ENCODE measurements around the gene MRPL40. TPM values are rescaled to one million over a fixed set of nuclear protein-coding genes. Genes with fewer than 3 reads are reported as not detected.

MRPL40 gene
- 20.6 TPM for polyA plus RNA-seq (2013, experiment 1 of 2)
- 21.9 TPM for polyA plus RNA-seq (2013, experiment 2 of 2)

DNA sequence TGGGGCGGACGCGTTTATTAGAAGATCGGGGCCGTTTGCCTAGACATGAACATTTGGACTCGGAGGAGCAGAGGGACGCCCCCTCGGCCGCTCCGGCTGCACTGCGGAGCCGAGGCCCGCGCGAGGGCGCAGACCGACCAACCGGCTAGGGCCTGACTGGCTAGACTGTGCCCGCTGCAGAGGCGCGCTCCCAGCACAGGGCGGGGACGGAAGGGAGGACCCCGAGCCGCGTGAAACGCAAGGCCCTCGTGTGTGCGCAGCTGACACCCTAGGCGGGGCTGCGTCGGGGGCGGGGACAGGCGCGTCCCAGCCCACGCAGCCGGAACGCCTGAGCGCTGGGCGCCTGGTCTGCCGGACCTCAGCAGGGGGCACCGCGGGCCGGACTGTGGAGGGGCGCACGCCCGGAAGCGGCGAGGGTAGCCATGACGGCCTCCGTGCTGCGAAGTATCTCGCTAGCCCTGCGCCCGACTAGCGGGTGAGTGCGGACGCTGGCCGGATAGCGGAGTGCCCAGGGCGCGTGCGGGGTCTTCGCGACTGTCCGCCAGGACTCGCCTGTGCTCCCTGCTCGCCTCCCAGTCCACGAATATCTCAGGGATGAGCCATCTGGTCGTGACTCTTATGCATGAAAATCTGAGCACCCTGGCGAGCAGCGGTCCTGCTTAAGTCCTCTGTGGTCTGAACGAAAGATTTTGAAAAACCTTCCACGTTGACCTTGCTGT, at the start of gene MRPL40:
TSS of gene MRPL40 (plus strand) at position 413 of the 719 bp plus-strand sequence. CDS start at position 423, 10 bp downstream.
- H2BK120ac ChIP-seq (ENCODE audit: low read depth, low read length) = no peak within 1 kb of the TSS
- H3K23ac ChIP-seq (ENCODE audit: low read length) = peak within 1 kb of the TSS; percentile 80
- no peak within 1 kb of the TSS for H2BK15ac ChIP-seq (replicated peaks; ENCODE audit: low read depth)
- H3K9ac ChIP-seq (ENCODE audit: low read length) = peak within 1 kb of the TSS; percentile 98
- H2BK5ac ChIP-seq (ENCODE audit: low read length) = peak within 1 kb of the TSS; percentile 85
- peak within 1 kb of the TSS; percentile 98 for H3K56ac ChIP-seq (ENCODE audit: low read length)
- peaks cover 2% of the 10 kb centered on the region for H3K36me3 ChIP-seq (ENCODE audit: control insufficient read depth, insufficient read depth, low read length)
- peaks cover 17% of the 10 kb centered on the region for H3K79me1 ChIP-seq (ENCODE audit: low read length)
- peak; percentile 90 for DNase-seq
- H3K4me2 ChIP-seq (ENCODE audit: low read length) = peak within 1 kb of the TSS; percentile 97
- H3K4me1 ChIP-seq (ENCODE audit: control insufficient read depth, low read depth, low read length) = peaks cover 4% of the 10 kb centered on the region
- no peak within 1 kb of the TSS for H4K5ac ChIP-seq (ENCODE audit: low read length)
- no CpG with 5 or more reads among the region's 74 CpGs for WGBS (ENCODE audit: extremely low coverage, insufficient coverage, low lambda C conversion rate)
- no peaks in the 10 kb centered on the region for H3K27me3 ChIP-seq (ENCODE audit: insufficient read depth, low read length, poor library complexity)
- peak within 1 kb of the TSS; percentile 72 for H3K18ac ChIP-seq (ENCODE audit: low read length)
- H3K27ac ChIP-seq (ENCODE audit: low read depth, low read length) = peak within 1 kb of the TSS; percentile 82
- H3K4ac ChIP-seq (ENCODE audit: low read depth, low read length) = peak within 1 kb of the TSS; percentile 82
- H3K4me3 ChIP-seq (ENCODE audit: low read length) = peak within 1 kb of the TSS; percentile 81
- H3K79me2 ChIP-seq (ENCODE audit: control insufficient read depth, insufficient read depth, low read length) = peaks cover 33% of the 10 kb centered on the region
- H4K8ac ChIP-seq (ENCODE audit: low read depth, low read length) = no peak within 1 kb of the TSS
- H2AK5ac ChIP-seq (ENCODE audit: low read length) = no peak within 1 kb of the TSS

DNA sequence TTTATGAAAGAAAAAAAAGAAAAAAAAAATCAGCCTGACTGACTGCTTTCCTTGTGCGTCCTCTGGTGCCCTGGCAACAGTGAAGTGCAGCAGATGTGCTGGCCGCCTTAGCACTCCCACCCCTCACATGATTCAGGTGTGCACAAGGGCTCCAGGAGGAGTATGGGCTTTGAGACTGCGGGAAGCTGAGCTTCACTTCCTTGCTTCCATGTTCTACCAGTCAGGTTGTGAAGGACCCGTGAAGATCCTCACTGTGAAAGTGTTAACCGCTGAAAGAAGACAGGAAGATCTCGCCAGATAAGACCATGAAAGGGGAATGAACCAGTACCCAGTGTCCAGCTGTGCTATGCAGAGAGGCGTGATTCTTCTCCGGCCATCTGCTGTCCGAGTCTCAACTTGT, 49.1 kb upstream of the MRPL40 start:
- peak; percentile 90 for DNase-seq
- Histone ChIP-seq H2AK5ac (ENCODE audit: low read length) (no peak overlapping the region), H2BK120ac (ENCODE audit: low read depth, low read length) (no peak overlapping the region), H3K36me3 (ENCODE audit: control insufficient read depth, insufficient read depth, low read length) (peaks cover 7% of the 10 kb centered on the region), H3K4ac (ENCODE audit: low read depth, low read length) (no peak overlapping the region), H3K4me2 (ENCODE audit: low read length) (no peak overlapping the region), H2BK5ac (ENCODE audit: low read length) (no peak overlapping the region), H3K27ac (ENCODE audit: low read depth, low read length) (no peak overlapping the region), H3K9ac (ENCODE audit: low read length) (no peak overlapping the region), H4K5ac (ENCODE audit: low read length) (no peak overlapping the region), H3K18ac (ENCODE audit: low read length) (no peak overlapping the region), H3K56ac (ENCODE audit: low read length) (no peak overlapping the region), H3K4me3 (ENCODE audit: low read length) (no peak overlapping the region), H3K79me2 (ENCODE audit: control insufficient read depth, insufficient read depth, low read length) (no peaks in the 10 kb centered on the region), H4K8ac (ENCODE audit: low read depth, low read length) (no peak overlapping the region), H3K27me3 (ENCODE audit: insufficient read depth, low read length, poor library complexity) (no peaks in the 10 kb centered on the region), H3K23ac (ENCODE audit: low read length) (no peak overlapping the region), H3K79me1 (ENCODE audit: low read length) (no peaks in the 10 kb centered on the region), H3K4me1 (ENCODE audit: control insufficient read depth, low read depth, low read length) (no peaks in the 10 kb centered on the region), H2BK15ac (replicated peaks; ENCODE audit: low read depth) (no peak overlapping the region)
- no CpG with 5 or more reads among the region's 9 CpGs for WGBS (ENCODE audit: extremely low coverage, insufficient coverage, low lambda C conversion rate)

DNA sequence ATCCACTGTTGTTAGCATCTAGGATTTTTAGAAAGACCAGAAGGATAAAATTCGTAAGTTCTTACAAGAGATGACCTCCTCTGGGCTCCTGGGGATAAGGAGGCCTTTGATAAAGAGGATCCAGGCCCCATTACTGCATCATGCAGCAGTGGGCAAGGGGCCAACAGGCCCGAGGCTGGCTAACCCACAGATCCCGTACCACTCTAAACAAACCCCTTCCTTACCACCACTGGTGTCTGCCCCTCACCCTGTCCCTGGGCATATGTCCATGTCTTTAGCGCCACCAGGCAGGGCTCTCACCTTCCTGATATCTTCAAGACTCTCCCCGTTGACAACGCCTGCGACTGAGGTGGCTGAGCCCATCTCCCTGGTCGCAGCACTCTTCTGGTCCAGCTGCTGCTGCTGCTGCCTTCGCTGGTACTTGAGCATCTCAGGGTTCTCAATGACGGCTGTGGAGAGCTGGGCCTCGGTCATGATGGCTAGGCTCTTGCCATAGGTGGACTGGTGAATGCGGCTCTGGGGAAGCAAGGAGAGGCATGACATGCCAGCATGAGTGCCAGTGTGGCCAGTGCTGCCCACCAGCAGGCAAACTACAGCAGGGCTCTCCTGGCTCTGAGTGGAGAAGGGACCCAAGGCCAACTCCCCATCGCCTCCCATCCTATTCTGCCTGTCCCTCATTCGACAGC, 47.0 kb upstream of the MRPL40 start:
- no CpG with 5 or more reads among the region's 14 CpGs for WGBS (ENCODE audit: extremely low coverage, insufficient coverage, low lambda C conversion rate)
- H3K36me3 ChIP-seq (ENCODE audit: control insufficient read depth, insufficient read depth, low read length) = peaks cover 19% of the 10 kb centered on the region

DNA sequence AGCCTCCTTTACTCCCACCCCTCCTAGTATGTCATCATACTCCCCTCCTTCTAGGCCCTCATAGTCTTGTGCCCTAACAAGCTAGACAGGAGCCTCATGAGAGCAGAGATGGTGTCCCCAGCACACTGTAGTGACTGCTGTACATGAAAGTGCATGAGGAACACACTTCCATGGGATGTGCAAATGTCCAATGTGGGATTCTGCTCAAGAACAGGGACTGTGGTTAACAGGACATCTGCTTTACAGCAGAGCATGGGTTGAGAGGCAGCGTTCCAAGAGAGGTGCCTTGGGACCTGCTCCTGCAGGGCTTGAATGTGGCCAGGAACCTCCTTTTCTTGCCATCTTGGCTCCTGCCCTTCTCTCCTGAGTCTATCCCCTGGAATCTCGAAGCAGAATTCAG, 46.1 kb upstream of the MRPL40 start:
- no peak overlapping the region for H3K27ac ChIP-seq (ENCODE audit: low read depth, low read length)
- H3K27me3 ChIP-seq (ENCODE audit: insufficient read depth, low read length, poor library complexity) = no peaks in the 10 kb centered on the region
- peaks cover 19% of the 10 kb centered on the region for H3K36me3 ChIP-seq (ENCODE audit: control insufficient read depth, insufficient read depth, low read length)
- no peak overlapping the region for H2BK120ac ChIP-seq (ENCODE audit: low read depth, low read length)
- no peak overlapping the region for H3K56ac ChIP-seq (ENCODE audit: low read length)
- no peak overlapping the region for H4K8ac ChIP-seq (ENCODE audit: low read depth, low read length)
- H2AK5ac ChIP-seq (ENCODE audit: low read length) = no peak overlapping the region
- no peak overlapping the region for H3K18ac ChIP-seq (ENCODE audit: low read length)
- H2BK15ac ChIP-seq (replicated peaks; ENCODE audit: low read depth) = no peak overlapping the region
- no peaks in the 10 kb centered on the region for H3K4me1 ChIP-seq (ENCODE audit: control insufficient read depth, low read depth, low read length)
- no peak overlapping the region for H4K5ac ChIP-seq (ENCODE audit: low read length)
- no CpG with 5 or more reads among the region's 2 CpGs for WGBS (ENCODE audit: extremely low coverage, insufficient coverage, low lambda C conversion rate)
- H3K23ac ChIP-seq (ENCODE audit: low read length) = no peak overlapping the region
- no peak overlapping the region for H2BK5ac ChIP-seq (ENCODE audit: low read length)
- no peak overlapping the region for H3K4ac ChIP-seq (ENCODE audit: low read depth, low read length)
- H3K79me2 ChIP-seq (ENCODE audit: control insufficient read depth, insufficient read depth, low read length) = no peaks in the 10 kb centered on the region
- no peak for DNase-seq
- H3K4me3 ChIP-seq (ENCODE audit: low read length) = no peak overlapping the region
- H3K9ac ChIP-seq (ENCODE audit: low read length) = no peak overlapping the region
- H3K79me1 ChIP-seq (ENCODE audit: low read length) = no peaks in the 10 kb centered on the region
- H3K4me2 ChIP-seq (ENCODE audit: low read length) = no peak overlapping the region

More for the DNA sequence above, 47.0 kb upstream of the MRPL40 start:
- Histone ChIP-seq H3K27ac (ENCODE audit: low read depth, low read length) (no peak overlapping the region), H3K9ac (ENCODE audit: low read length) (no peak overlapping the region), H3K23ac (ENCODE audit: low read length) (no peak overlapping the region), H3K4ac (ENCODE audit: low read depth, low read length) (no peak overlapping the region), H3K4me1 (ENCODE audit: control insufficient read depth, low read depth, low read length) (no peaks in the 10 kb centered on the region), H2BK5ac (ENCODE audit: low read length) (no peak overlapping the region), H2BK120ac (ENCODE audit: low read depth, low read length) (no peak overlapping the region), H3K27me3 (ENCODE audit: insufficient read depth, low read length, poor library complexity) (no peaks in the 10 kb centered on the region), H3K4me3 (ENCODE audit: low read length) (no peak overlapping the region), H2BK15ac (replicated peaks; ENCODE audit: low read depth) (no peak overlapping the region), H3K4me2 (ENCODE audit: low read length) (no peak overlapping the region), H3K79me1 (ENCODE audit: low read length) (no peaks in the 10 kb centered on the region), H4K5ac (ENCODE audit: low read length) (no peak overlapping the region), H3K56ac (ENCODE audit: low read length) (no peak overlapping the region), H2AK5ac (ENCODE audit: low read length) (no peak overlapping the region), H3K79me2 (ENCODE audit: control insufficient read depth, insufficient read depth, low read length) (no peaks in the 10 kb centered on the region), H3K18ac (ENCODE audit: low read length) (no peak overlapping the region), H4K8ac (ENCODE audit: low read depth, low read length) (no peak overlapping the region)
- DNase-seq = no peak

DNA sequence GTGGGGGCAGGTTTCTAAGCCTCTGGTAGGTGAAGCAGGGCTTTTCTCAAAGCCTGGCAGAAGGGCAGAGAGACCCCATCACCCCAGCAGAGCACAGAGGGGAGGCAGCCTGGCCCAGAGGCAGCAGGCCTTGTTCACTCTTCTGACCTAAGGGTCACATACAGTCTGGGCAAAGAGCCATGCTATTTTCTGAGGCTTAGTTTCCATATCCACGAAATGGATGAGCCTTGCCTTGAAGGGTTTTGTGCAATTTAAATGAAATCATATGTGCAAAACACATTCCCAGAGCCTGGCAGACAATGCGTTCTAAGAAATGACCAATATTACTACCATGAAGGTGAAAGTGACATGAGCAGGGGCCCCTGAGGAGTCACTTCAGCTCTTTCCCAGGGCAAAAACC, 45.3 kb upstream of the MRPL40 start:
- no peak for DNase-seq
- Histone ChIP-seq H2BK120ac (ENCODE audit: low read depth, low read length) (no peak overlapping the region), H2BK15ac (replicated peaks; ENCODE audit: low read depth) (no peak overlapping the region), H3K79me2 (ENCODE audit: control insufficient read depth, insufficient read depth, low read length) (no peaks in the 10 kb centered on the region), H2AK5ac (ENCODE audit: low read length) (no peak overlapping the region), H3K27me3 (ENCODE audit: insufficient read depth, low read length, poor library complexity) (no peaks in the 10 kb centered on the region), H3K4me1 (ENCODE audit: control insufficient read depth, low read depth, low read length) (no peaks in the 10 kb centered on the region), H4K8ac (ENCODE audit: low read depth, low read length) (no peak overlapping the region), H3K23ac (ENCODE audit: low read length) (no peak overlapping the region), H3K9ac (ENCODE audit: low read length) (no peak overlapping the region), H3K4me2 (ENCODE audit: low read length) (no peak overlapping the region), H3K4me3 (ENCODE audit: low read length) (no peak overlapping the region), H3K4ac (ENCODE audit: low read depth, low read length) (no peak overlapping the region), H3K27ac (ENCODE audit: low read depth, low read length) (no peak overlapping the region), H3K18ac (ENCODE audit: low read length) (no peak overlapping the region), H3K56ac (ENCODE audit: low read length) (no peak overlapping the region), H4K5ac (ENCODE audit: low read length) (no peak overlapping the region), H2BK5ac (ENCODE audit: low read length) (no peak overlapping the region), H3K79me1 (ENCODE audit: low read length) (no peaks in the 10 kb centered on the region), H3K36me3 (ENCODE audit: control insufficient read depth, insufficient read depth, low read length) (peaks cover 21% of the 10 kb centered on the region)
- WGBS (ENCODE audit: extremely low coverage, insufficient coverage, low lambda C conversion rate) = no CpG with 5 or more reads among the region's 2 CpGs

Data from mesendoderm (in vitro differentiated cells).